OCI-LY3 (cell line): ENCODE results near the gene GNAQ.

ENCODE experiments used
- CTCF ChIP-seq: fragments of 200-600, 300-600 bp; sonication (generic); IDR thresholded peaks from 2 replicates; pipeline ENCODE4 v1.5.1; 2014; ENCODE audit warnings: antibody characterized with exemption, low read length, low read depth
- EZH2phosphoT487 ChIP-seq: fragments of 200-600 bp; shearing (Covaris generic); IDR thresholded peaks from 2 replicates; pipeline ENCODE4 v1.6.1; 2018; ENCODE audit warnings: antibody characterized with exemption, mixed run types, low read depth

- no peak for TF ChIP-seq CTCF
- TF ChIP-seq EZH2phosphoT487 = no peak
These were observed 26.2 kb downstream of the GNAQ start for GRCh38 chr9:78005231-78006002.
